DND-41 (cell line): ENCODE measurements around the gene NCAPD2.

Experiments
- ATAC-seq: fragments of 200-7000 bp; cut with Tn5 transposase; 3 replicates; pipeline ENCODE4 v1.9.1; 2021; ENCODE audit warnings: low read depth; ENCODE audit not compliant: insufficient read depth
- DNase-seq: peaks from one replicate; pipeline ENCODE4 v3.0.0-alpha.2; 2020
- H2AFZ ChIP-seq: 2 replicates; pipeline ENCODE4 v1.6.0; 2012; ENCODE audit warnings: low read depth, low read length
- H3K27ac ChIP-seq: 2 replicates; pipeline ENCODE4 v1.5.1; 2012; ENCODE audit warnings: low read length, inconsistent platforms
- H3K27me3 ChIP-seq: fragments of 200-600 bp; sonication (generic); 2 replicates; pipeline ENCODE4 v1.6.0; 2012; ENCODE audit warnings: low read length, mild to moderate bottlenecking, inconsistent platforms; ENCODE audit not compliant: insufficient read depth, poor library complexity
- H3K36me3 ChIP-seq: 2 replicates; pipeline ENCODE4 v1.5.1; 2012; ENCODE audit warnings: low read length, inconsistent platforms; ENCODE audit not compliant: insufficient read depth
- H3K4me1 ChIP-seq: 2 replicates; pipeline ENCODE4 v1.5.1; 2012; ENCODE audit warnings: mild to moderate bottlenecking, low read length; ENCODE audit not compliant: insufficient read depth
- H3K4me2 ChIP-seq: 2 replicates; pipeline ENCODE4 v1.6.0; 2012; ENCODE audit warnings: mild to moderate bottlenecking, moderate library complexity, low read length, inconsistent platforms; ENCODE audit not compliant: insufficient read depth
- H3K4me3 ChIP-seq, 2 experiments: fragments of 200-600 bp in 1 of 2; shearing (Covaris generic) in 1 of 2; 2 replicates each; pipeline ENCODE4 v1.5.1; 2012 to 2016; ENCODE audit warnings: inconsistent platforms in 2 of 2, low read length in 2 of 2, mild to moderate bottlenecking in 2 of 2, low read depth in 1 of 2, moderate library complexity in 1 of 2
- H3K79me2 ChIP-seq: 2 replicates; pipeline ENCODE4 v1.6.0; 2012; ENCODE audit warnings: low read length, inconsistent platforms; ENCODE audit not compliant: insufficient read depth
- H3K9ac ChIP-seq: 2 replicates; pipeline ENCODE4 v1.6.0; 2012; ENCODE audit warnings: low read depth, mild to moderate bottlenecking, inconsistent platforms, low read length, moderate library complexity
- H3K9me3 ChIP-seq: 2 replicates; pipeline ENCODE4 v1.5.1; 2012; ENCODE audit warnings: low read length, moderate library complexity, mild to moderate bottlenecking, inconsistent platforms; ENCODE audit not compliant: insufficient read depth, severe bottlenecking
- H4K20me1 ChIP-seq: 2 replicates; pipeline ENCODE4 v1.6.0; 2012; ENCODE audit warnings: low read length; ENCODE audit not compliant: insufficient read depth
- EZH2 ChIP-seq: IDR thresholded peaks from 3 replicates; pipeline ENCODE4 v1.6.1; 2012; ENCODE audit warnings: borderline replicate concordance, low read depth, mild to moderate bottlenecking, moderate library complexity, low read length, inconsistent platforms; ENCODE audit not compliant: severe bottlenecking
- TF ChIP-seq, protein P1 (sequence below): IDR thresholded peaks from 2 replicates; pipeline ENCODE4 v1.5.1; 2012; ENCODE audit warnings: borderline replicate concordance, low read length, moderate library complexity, mild to moderate bottlenecking; ENCODE audit not compliant: poor library complexity, severe bottlenecking; ENCODE audit errors: extremely low read depth

NCAPD2 gene

DNA sequence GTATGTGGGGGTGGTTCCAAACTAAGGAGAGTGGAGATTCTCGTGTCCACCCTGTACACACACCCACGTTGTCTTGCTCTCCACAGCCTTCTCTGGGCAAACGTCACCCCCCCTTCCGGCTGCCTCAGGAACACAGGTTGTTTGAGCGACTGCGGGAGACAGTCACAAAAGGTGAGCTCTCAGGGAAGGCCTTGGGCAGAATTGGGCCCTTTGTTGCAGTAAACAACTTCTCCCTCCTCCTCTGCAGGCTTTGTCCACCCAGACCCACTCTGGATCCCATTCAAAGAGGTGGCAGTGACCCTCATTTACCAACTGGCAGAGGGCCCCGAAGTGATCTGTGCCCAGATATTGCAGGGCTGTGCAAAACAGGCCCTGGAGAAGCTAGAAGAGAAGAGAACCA, 32.3 kb downstream of the NCAPD2 start:
- H3K27ac ChIP-seq = no peak overlapping the region
- no peak overlapping the region for H3K9ac ChIP-seq
- H3K4me1 ChIP-seq = peaks cover 7% of the 10 kb centered on the region; the same call in 1 of the 2 replicates
- DNase-seq = no peak
- no peak for ATAC-seq
- no peak for TF ChIP-seq EZH2
- TF ChIP-seq, protein P1, sequence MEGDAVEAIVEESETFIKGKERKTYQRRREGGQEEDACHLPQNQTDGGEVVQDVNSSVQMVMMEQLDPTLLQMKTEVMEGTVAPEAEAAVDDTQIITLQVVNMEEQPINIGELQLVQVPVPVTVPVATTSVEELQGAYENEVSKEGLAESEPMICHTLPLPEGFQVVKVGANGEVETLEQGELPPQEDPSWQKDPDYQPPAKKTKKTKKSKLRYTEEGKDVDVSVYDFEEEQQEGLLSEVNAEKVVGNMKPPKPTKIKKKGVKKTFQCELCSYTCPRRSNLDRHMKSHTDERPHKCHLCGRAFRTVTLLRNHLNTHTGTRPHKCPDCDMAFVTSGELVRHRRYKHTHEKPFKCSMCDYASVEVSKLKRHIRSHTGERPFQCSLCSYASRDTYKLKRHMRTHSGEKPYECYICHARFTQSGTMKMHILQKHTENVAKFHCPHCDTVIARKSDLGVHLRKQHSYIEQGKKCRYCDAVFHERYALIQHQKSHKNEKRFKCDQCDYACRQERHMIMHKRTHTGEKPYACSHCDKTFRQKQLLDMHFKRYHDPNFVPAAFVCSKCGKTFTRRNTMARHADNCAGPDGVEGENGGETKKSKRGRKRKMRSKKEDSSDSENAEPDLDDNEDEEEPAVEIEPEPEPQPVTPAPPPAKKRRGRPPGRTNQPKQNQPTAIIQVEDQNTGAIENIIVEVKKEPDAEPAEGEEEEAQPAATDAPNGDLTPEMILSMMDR = no peak
- H3K9me3 ChIP-seq = no peaks in the 10 kb centered on the region
- peaks cover 95% of the 10 kb centered on the region for H3K36me3 ChIP-seq
- no peak overlapping the region for H3K4me2 ChIP-seq
- H3K79me2 ChIP-seq = no peaks in the 10 kb centered on the region
- 0 out of 2 replicates have a peak, but pooled peaks cover 2% of the 10 kb centered on the region for H4K20me1 ChIP-seq
- no peak overlapping the region for H2AFZ ChIP-seq
- H3K4me3 ChIP-seq = no peak overlapping the region
- no peaks in the 10 kb centered on the region for H3K27me3 ChIP-seq

DNA sequence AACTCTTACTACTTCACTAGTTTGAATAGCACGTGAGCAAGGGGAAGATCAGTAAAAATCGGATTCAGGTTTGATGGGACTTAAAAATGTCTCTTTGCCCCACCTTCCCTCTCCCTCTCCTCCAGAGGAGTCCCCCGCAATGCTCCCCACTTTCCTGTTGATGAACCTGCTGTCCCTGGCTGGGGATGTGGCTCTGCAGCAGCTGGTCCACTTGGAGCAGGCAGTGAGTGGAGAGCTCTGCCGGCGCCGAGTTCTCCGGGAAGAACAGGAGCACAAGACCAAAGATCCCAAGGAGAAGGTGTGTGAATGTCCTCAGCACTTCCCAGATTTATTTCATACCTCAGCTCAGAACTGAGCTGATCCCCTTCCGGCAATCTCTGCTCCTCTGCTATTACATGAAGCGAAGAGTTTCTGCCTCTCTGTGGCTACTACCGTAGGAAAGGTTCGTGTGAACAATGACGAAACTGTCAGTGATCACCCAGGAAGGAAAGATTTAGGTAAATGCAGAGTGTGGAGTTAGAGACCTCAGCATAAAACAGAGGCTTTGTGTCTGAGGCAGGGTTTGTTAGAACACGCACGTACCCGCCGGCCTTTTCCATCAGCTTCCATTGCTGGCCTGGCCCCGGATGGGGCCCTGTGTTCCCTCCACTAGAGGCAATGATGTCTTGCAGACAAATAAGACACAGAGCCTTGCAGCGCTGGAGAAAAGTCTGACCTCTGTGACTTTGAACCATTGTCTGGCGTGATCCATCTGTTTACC, 33.0 kb downstream of the NCAPD2 start:
- Histone ChIP-seq H3K4me1 (peaks cover 14% of the 10 kb centered on the region), H3K9me3 (no peaks in the 10 kb centered on the region), H3K79me2 (peaks cover 3% of the 10 kb centered on the region), H2AFZ (no peak overlapping the region), H3K27me3 (no peaks in the 10 kb centered on the region), H4K20me1 (0 out of 2 replicates have a peak, but pooled peaks cover 2% of the 10 kb centered on the region), H3K9ac (no peak overlapping the region), H3K4me3 (no peak overlapping the region), H3K27ac (no peak overlapping the region), H3K4me2 (no peak overlapping the region), H3K36me3 (peaks cover 90% of the 10 kb centered on the region)
- no peak for DNase-seq
- ATAC-seq = no peak
- TF ChIP-seq EZH2 = no peak
- TF ChIP-seq, protein P1 = no peak

DNA sequence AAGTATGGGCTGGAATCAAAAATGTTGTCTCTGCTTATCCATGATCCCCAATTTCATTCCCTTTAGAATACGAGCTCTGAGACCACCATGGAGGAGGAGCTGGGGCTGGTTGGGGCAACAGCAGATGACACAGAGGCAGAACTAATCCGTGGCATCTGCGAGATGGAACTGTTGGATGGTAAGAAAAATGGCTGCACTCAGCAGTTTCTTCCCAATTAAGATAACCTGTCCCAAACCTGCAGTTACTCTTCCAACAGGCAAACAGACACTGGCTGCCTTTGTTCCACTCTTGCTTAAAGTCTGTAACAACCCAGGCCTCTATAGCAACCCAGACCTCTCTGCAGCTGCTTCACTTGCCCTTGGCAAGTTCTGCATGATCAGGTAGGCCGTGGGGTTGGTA, 33.8 kb downstream of the NCAPD2 start:
- H3K9ac ChIP-seq = no peak overlapping the region
- H3K36me3 ChIP-seq = peaks cover 88% of the 10 kb centered on the region
- H3K4me3 ChIP-seq = no peak overlapping the region
- peaks cover 11% of the 10 kb centered on the region for H3K79me2 ChIP-seq
- H3K4me2 ChIP-seq = no peak overlapping the region
- H4K20me1 ChIP-seq = 0 out of 2 replicates have a peak, but pooled peaks cover 2% of the 10 kb centered on the region
- H3K27ac ChIP-seq = no peak overlapping the region
- H3K9me3 ChIP-seq = no peaks in the 10 kb centered on the region
- no peak for DNase-seq
- TF ChIP-seq, protein P1 = no peak
- no peak for TF ChIP-seq EZH2
- no peak overlapping the region for H2AFZ ChIP-seq
- H3K27me3 ChIP-seq = no peaks in the 10 kb centered on the region
- peaks cover 22% of the 10 kb centered on the region for H3K4me1 ChIP-seq
- no peak for ATAC-seq
